Cardiac septum (tissue), 1 donor: ENCODE results near the gene TGM3. TPM values are rescaled to one million over a fixed set of nuclear protein-coding genes. Genes with fewer than 3 reads are reported as not detected.

Experiments
- DNase-seq: peaks from one replicate; pipeline ENCODE4 v3.0.0-alpha.2; 2020; ENCODE audit warnings: low spot score
- intact Hi-C: fragments of 100-400 bp; cut with DNase I; formaldehyde crosslinking; loops from one replicate; pipeline ENCODE4 v1.14.0; 2022
- total RNA-seq: library from RNA; stranded (reverse); fragmentation: NEBNext Ultra II Directional; extraction: Animal tissue kit (Norgen Biotek cat#: 25700); gene quantifications from one replicate; pipeline ENCODE4 v1.2.1, GENCODE V29; 2021
- donor health status: DM: no; HTN: no; CAD: no.

The TGM3 gene
- total RNA-seq, 1 donor from 2014 or later = not detected

- DNase-seq = no peak
- intact Hi-C loops = no loop called here
Measured at GRCh38 chr20:2331106-2331505, 35.3 kb downstream of the TGM3 start.

- intact Hi-C loops = no loop called here
- no peak for DNase-seq
Measured at GRCh38 chr20:2331901-2332565, 36.2 kb downstream of the TGM3 start.

- intact Hi-C loops = no loop called here
- DNase-seq = no peak
Measured at GRCh38 chr20:2332711-2333110, 36.9 kb downstream of the TGM3 start.

GRCh38 chr20:2333821-2334220 lies 38.0 kb downstream of the TGM3 start:
- intact Hi-C loops = no loop called here
- no peak for DNase-seq

- intact Hi-C loops = no loop called here
- no peak for DNase-seq
Measured at GRCh38 chr20:2335096-2335870, 39.5 kb downstream of the TGM3 start.

- intact Hi-C loops = no loop called here
- no peak for DNase-seq
Measured at GRCh38 chr20:2336471-2336870, 40.7 kb downstream of the TGM3 start.

GRCh38 chr20:2337142-2337541 lies 41.3 kb downstream of the TGM3 start:
- intact Hi-C loops = no loop called here
- no peak for DNase-seq

GRCh38 chr20:2338411-2339066 lies 42.7 kb downstream of the TGM3 start:
- intact Hi-C loops = no loop called here
- no peak for DNase-seq

- DNase-seq = no peak
- intact Hi-C loops = loop anchor here (10.0 kb wide), 1 partner anchor 135 kb away; no protein-coding TSS in a partner anchor
Measured at GRCh38 chr20:2340136-2340535, 44.3 kb downstream of the TGM3 start.

- intact Hi-C loops = loop anchor here (10.0 kb wide), 1 partner anchor 136 kb away; no protein-coding TSS in a partner anchor
- DNase-seq = no peak
Measured at GRCh38 chr20:2340823-2341222, 45.0 kb downstream of the TGM3 start.

- DNase-seq = no peak
- intact Hi-C loops = loop anchor here (10.0 kb wide), 1 partner anchor 137 kb away; no protein-coding TSS in a partner anchor
Measured at GRCh38 chr20:2341336-2341735, 45.5 kb downstream of the TGM3 start.

- intact Hi-C loops = loop anchor here (10.0 kb wide), 1 partner anchor 137 kb away; no protein-coding TSS in a partner anchor
- no peak for DNase-seq
Measured at GRCh38 chr20:2342243-2342642, 46.4 kb downstream of the TGM3 start.

- no peak for DNase-seq
- intact Hi-C loops = loop anchor here (10.0 kb wide), 1 partner anchor 141 kb away; no protein-coding TSS in a partner anchor
Measured at GRCh38 chr20:2346188-2346587, 50.4 kb downstream of the TGM3 start.

- no peak for DNase-seq
- intact Hi-C loops = loop anchor here (10.0 kb wide), 1 partner anchor 144 kb away; no protein-coding TSS in a partner anchor
Measured at GRCh38 chr20:2348336-2348735, 52.5 kb downstream of the TGM3 start.

GRCh38 chr20:2349801-2350200 lies 54.0 kb downstream of the TGM3 start:
- intact Hi-C loops = loop anchor here (10.0 kb wide), 1 partner anchor 145 kb away; no protein-coding TSS in a partner anchor
- DNase-seq = no peak

GRCh38 chr20:2350606-2351005 lies 54.8 kb downstream of the TGM3 start:
- no peak for DNase-seq
- intact Hi-C loops = no loop called here

- intact Hi-C loops = no loop called here
- DNase-seq = no peak
Measured at GRCh38 chr20:2353231-2353630, 57.4 kb downstream of the TGM3 start.

- intact Hi-C loops = no loop called here
Measured at GRCh38 chr20:2357114-2357513, 61.3 kb downstream of the TGM3 start.

GRCh38 chr20:2358006-2358405 lies 62.2 kb downstream of the TGM3 start:
- intact Hi-C loops = no loop called here
- no peak for DNase-seq

More at GRCh38 chr20:2357114-2357513, 61.3 kb downstream of the TGM3 start:
- DNase-seq = no peak

- no peak for DNase-seq
Measured at GRCh38 chr20:2361035-2361593, 65.3 kb downstream of the TGM3 start.

More at GRCh38 chr20:2361035-2361593, 65.3 kb downstream of the TGM3 start:
- intact Hi-C loops = no loop called here
